A673 (cell line): ENCODE measurements around the gene PIK3IP1.

Experiments used
- EZH2 ChIP-seq: fragments of 200-600 bp; sonication (generic); IDR thresholded peaks from 2 replicates; pipeline ENCODE4 v1.6.1; 2017; ENCODE audit warnings: borderline replicate concordance, low read depth, mild to moderate bottlenecking, mixed read lengths, antibody characterized with exemption, low read length; ENCODE audit not compliant: poor library complexity, severe bottlenecking
- TF ChIP-seq, protein P1 (sequence below): fragments of 300-800, 200-600 bp; sonication (generic); conservative IDR thresholded peaks from 2 replicates; pipeline ENCODE4 v1.5.1; 2017; ENCODE audit warnings: low read depth, mild to moderate bottlenecking, antibody characterized with exemption, low read length, moderate library complexity, mixed read lengths

DNA sequence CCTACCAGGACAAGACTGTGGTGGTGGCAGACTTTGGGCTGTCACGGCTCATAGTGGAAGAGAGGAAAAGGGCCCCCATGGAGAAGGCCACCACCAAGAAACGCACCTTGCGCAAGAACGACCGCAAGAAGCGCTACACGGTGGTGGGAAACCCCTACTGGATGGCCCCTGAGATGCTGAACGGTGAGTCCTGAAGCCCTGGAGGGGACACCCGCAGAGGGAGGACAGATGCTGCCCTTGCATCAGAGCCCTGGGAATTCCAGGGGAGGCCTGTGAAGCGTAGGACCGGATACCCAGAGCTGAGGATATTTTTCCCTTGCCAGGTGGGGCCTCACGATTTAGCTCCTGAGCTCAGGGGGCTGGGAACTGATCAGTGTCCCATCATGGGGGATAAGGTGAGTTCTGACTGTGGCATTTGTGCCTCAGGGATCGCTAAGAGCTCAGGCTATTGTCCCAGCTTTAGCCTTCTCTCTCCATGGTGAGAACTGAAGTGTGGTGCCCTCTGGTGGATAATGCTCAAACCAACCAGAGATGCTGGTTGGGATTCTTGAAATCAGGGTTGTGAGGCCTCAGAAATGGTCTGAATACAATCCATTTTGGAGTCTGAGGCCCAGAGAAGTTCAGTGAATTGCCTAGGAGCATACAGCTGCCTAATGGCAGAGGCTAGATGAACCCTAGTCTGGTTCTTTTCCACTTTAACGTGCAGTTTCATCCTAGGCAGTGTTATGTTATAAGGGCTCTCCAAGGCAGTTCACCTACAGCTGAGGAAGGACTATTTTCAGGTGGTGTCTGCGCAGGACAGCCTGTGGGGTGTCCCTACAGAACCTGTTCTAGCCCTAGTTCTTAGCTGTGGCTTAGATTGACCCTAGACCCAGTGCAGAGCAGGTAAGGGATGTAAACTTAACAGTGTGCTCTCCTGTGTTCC, 19.5 kb downstream of the PIK3IP1 start:
- TF ChIP-seq, protein P1, sequence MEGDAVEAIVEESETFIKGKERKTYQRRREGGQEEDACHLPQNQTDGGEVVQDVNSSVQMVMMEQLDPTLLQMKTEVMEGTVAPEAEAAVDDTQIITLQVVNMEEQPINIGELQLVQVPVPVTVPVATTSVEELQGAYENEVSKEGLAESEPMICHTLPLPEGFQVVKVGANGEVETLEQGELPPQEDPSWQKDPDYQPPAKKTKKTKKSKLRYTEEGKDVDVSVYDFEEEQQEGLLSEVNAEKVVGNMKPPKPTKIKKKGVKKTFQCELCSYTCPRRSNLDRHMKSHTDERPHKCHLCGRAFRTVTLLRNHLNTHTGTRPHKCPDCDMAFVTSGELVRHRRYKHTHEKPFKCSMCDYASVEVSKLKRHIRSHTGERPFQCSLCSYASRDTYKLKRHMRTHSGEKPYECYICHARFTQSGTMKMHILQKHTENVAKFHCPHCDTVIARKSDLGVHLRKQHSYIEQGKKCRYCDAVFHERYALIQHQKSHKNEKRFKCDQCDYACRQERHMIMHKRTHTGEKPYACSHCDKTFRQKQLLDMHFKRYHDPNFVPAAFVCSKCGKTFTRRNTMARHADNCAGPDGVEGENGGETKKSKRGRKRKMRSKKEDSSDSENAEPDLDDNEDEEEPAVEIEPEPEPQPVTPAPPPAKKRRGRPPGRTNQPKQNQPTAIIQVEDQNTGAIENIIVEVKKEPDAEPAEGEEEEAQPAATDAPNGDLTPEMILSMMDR = peak; percentile 75
- TF ChIP-seq EZH2 = no peak
